Measurements from ENCODE around the gene FXYD1.
"Not testable (repeated sequence)": the region's sequence is repeated elsewhere in the genome, so short reads cannot be mapped to it uniquely, and the experiment has no call there.

FXYD1 gene

GRCh38 chr19:35140962-35141836 lies 2.6 kb downstream of the FXYD1 start:
- in situ Hi-C loops (cut with MboI; ENCODE audit: low sequenced_read_pairs): no loop called here

- in situ Hi-C loops (cut with MboI; ENCODE audit: low sequenced_read_pairs): no loop called here
Observed at GRCh38 chr19:35141837-35142605, 3.4 kb downstream of the FXYD1 start.

GRCh38 chr19:35142606-35143230 lies 4.1 kb downstream of the FXYD1 start:
- in situ Hi-C loops (cut with MboI; ENCODE audit: low sequenced_read_pairs): no loop called here

- in situ Hi-C loops (cut with MboI; ENCODE audit: low sequenced_read_pairs): no loop called here
Observed at GRCh38 chr19:35143231-35143715, 4.6 kb downstream of the FXYD1 start, which contains the start of gene FXYD7. FXYD7 (plus strand) TSS chr19:35143255; CDS start chr19:35143334, 79 bp downstream.

- in situ Hi-C loops (cut with MboI; ENCODE audit: low sequenced_read_pairs): no loop called here
Observed at GRCh38 chr19:35143818-35144217, 5.2 kb downstream of the FXYD1 start.

GRCh38 chr19:35144259-35144599 lies 5.6 kb downstream of the FXYD1 start:
- in situ Hi-C loops (cut with MboI; ENCODE audit: low sequenced_read_pairs): no loop called here

- in situ Hi-C loops (cut with MboI; ENCODE audit: low sequenced_read_pairs): no loop called here
Observed at GRCh38 chr19:35144600-35145436, 6.2 kb downstream of the FXYD1 start.

GRCh38 chr19:35146746-35147459 lies 8.3 kb downstream of the FXYD1 start:
- in situ Hi-C loops (cut with MboI; ENCODE audit: low sequenced_read_pairs): no loop called here

GRCh38 chr19:35149463-35149862 lies 10.8 kb downstream of the FXYD1 start:
- in situ Hi-C loops (cut with MboI; ENCODE audit: low sequenced_read_pairs): no loop called here

- in situ Hi-C loops (cut with MboI; ENCODE audit: low sequenced_read_pairs): no loop called here
Observed at GRCh38 chr19:35150445-35150844, 11.8 kb downstream of the FXYD1 start.

- in situ Hi-C loops (cut with MboI; ENCODE audit: low sequenced_read_pairs): no loop called here
Observed at GRCh38 chr19:35151273-35152065, 12.8 kb downstream of the FXYD1 start.

- in situ Hi-C loops (cut with MboI; ENCODE audit: low sequenced_read_pairs): not testable (repeated sequence)
Observed at GRCh38 chr19:35153129-35153522, 14.5 kb downstream of the FXYD1 start.

- in situ Hi-C loops (cut with MboI; ENCODE audit: low sequenced_read_pairs): no loop called here
Observed at GRCh38 chr19:35153701-35154524, 15.3 kb downstream of the FXYD1 start.

- in situ Hi-C loops (cut with MboI; ENCODE audit: low sequenced_read_pairs): no loop called here
Observed at GRCh38 chr19:35154525-35155406, 16.1 kb downstream of the FXYD1 start, which contains the start of gene FXYD5. FXYD5 (plus strand) TSS chr19:35154735; CDS start chr19:35155551, 816 bp downstream.

GRCh38 chr19:35155441-35155840 lies 16.8 kb downstream of the FXYD1 start:
- in situ Hi-C loops (cut with MboI; ENCODE audit: low sequenced_read_pairs): no loop called here

- in situ Hi-C loops (cut with MboI; ENCODE audit: low sequenced_read_pairs): no loop called here
Observed at GRCh38 chr19:35155981-35156672, 17.5 kb downstream of the FXYD1 start.

GRCh38 chr19:35156673-35157014 lies 18.0 kb downstream of the FXYD1 start:
- in situ Hi-C loops (cut with MboI; ENCODE audit: low sequenced_read_pairs): no loop called here

All from HL-60/S4 treated with retinoic acid at 250 ng/mL for 4 days and 3 days (cell line).